Measurements from ENCODE around the gene LPA.

DNA sequence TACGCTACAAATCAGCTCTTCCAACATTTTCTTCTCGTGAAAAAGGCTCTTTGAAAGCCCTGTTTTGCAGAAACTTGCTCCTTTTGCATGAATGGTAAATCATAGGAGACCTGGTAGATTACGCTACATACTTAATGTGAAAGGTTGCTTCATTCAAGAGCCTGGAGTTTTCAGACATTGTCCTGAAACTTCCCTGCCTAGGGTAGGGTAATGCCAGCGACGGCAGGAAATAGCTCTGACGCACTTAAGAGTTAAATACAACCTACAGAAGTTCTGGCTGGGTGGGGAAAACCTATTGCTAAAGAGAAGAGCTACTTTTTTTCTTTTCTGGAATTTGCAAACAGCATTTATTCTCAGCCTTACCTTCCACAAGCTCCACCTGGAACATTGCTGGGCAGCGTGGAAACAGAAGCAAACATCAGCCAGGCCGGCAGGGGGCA is 144.5 kb downstream of the LPA start:
- peak in 5 of 6 experiments; percentile 79 to 91 (median 88) for TF ChIP-seq CTCF (IDR thresholded peaks at IDR 0.05)
- no peak for TF ChIP-seq POLR2A (IDR thresholded peaks at IDR 0.05)
